Mesenchymal stem cell (in vitro differentiated cells and primary cell): ENCODE results near the gene CDH4.

Source experiments
- DNase-seq: peaks from one replicate; pipeline ENCODE4 v3.0.0-alpha.2; 2013
- H2AFZ ChIP-seq: one replicate; pipeline ENCODE4 v1.6.1; 2013; ENCODE audit warnings: low read depth, mild to moderate bottlenecking, control low read depth, inconsistent platforms, low read length, moderate library complexity
- H2AK5ac ChIP-seq: 2 replicates; pipeline ENCODE4 v1.6.1; 2013; ENCODE audit warnings: low read length, moderate library complexity, mild to moderate bottlenecking, inconsistent platforms; ENCODE audit not compliant: severe bottlenecking
- H2BK120ac ChIP-seq: one replicate; pipeline ENCODE4 v1.6.1; 2013; ENCODE audit warnings: low read depth, mild to moderate bottlenecking, inconsistent platforms, low read length, moderate library complexity
- H2BK12ac ChIP-seq, 2 experiments: one replicate each; pipeline ENCODE4 v1.6.1; 2013; ENCODE audit warnings: inconsistent platforms in 2 of 2, low read length in 2 of 2, mild to moderate bottlenecking in 2 of 2, moderate library complexity in 2 of 2, control low read depth in 1 of 2
- H2BK15ac ChIP-seq: one replicate; pipeline ENCODE4 v1.6.1; 2013; ENCODE audit warnings: mild to moderate bottlenecking, low read depth, inconsistent platforms; ENCODE audit not compliant: poor library complexity, severe bottlenecking
- H2BK5ac ChIP-seq: 2 replicates; pipeline ENCODE4 v1.6.1; 2013; ENCODE audit warnings: low read depth, mild to moderate bottlenecking, low read length, control low read depth, inconsistent platforms; ENCODE audit not compliant: poor library complexity, severe bottlenecking
- H3K14ac ChIP-seq, 2 experiments: one replicate each; pipeline ENCODE4 v1.6.1; 2013; ENCODE audit warnings: inconsistent platforms in 2 of 2, low read length in 2 of 2, control low read depth in 1 of 2, mild to moderate bottlenecking in 1 of 2, moderate library complexity in 1 of 2
- H3K18ac ChIP-seq, 2 experiments: one replicate each; pipeline ENCODE4 v1.6.1; 2013; ENCODE audit warnings: inconsistent platforms in 2 of 2, low read length in 2 of 2, control low read depth in 1 of 2, low read depth in 1 of 2, mild to moderate bottlenecking in 1 of 2
- H3K23ac ChIP-seq, 2 experiments: one replicate each; pipeline ENCODE4 v1.6.1; 2013; ENCODE audit warnings: inconsistent platforms in 2 of 2, low read length in 2 of 2, mild to moderate bottlenecking in 2 of 2, moderate library complexity in 2 of 2, control low read depth in 1 of 2
- H3K27ac ChIP-seq: 2 replicates; pipeline ENCODE4 v1.5.1; 2013; ENCODE audit warnings: mild to moderate bottlenecking, moderate library complexity, low read length, control low read depth, inconsistent platforms; ENCODE audit not compliant: poor library complexity, severe bottlenecking
- H3K27me3 ChIP-seq, 2 experiments: 2 replicates each; pipeline versions ENCODE4 v1.6.1 to v1.7.0; 2013; ENCODE audit warnings: low read length in 2 of 2, mild to moderate bottlenecking in 2 of 2, moderate library complexity in 2 of 2, control low read depth in 1 of 2, inconsistent platforms in 1 of 2; ENCODE audit not compliant: control insufficient read depth in 1 of 2, insufficient read depth in 1 of 2
- H3K36me3 ChIP-seq, 2 experiments: 2 replicates each; pipeline versions ENCODE4 v1.6.1 to v1.7.0; 2013; ENCODE audit warnings: low read length in 2 of 2, control low read depth in 1 of 2, inconsistent platforms in 1 of 2, low read depth in 1 of 2, mild to moderate bottlenecking in 1 of 2; ENCODE audit not compliant: insufficient read depth in 2 of 2, control insufficient read depth in 1 of 2
- H3K4ac ChIP-seq, 2 experiments: one replicate each; pipeline ENCODE4 v1.6.1; 2013; ENCODE audit warnings: inconsistent platforms in 2 of 2, low read length in 2 of 2, mild to moderate bottlenecking in 2 of 2, moderate library complexity in 2 of 2, control low read depth in 1 of 2, low read depth in 1 of 2
- H3K4me1 ChIP-seq: 2 replicates; pipeline ENCODE4 v1.6.1; 2013; ENCODE audit warnings: low read depth, low read length, control low read depth; ENCODE audit not compliant: control insufficient read depth, insufficient read depth
- H3K4me2 ChIP-seq: 2 replicates; pipeline ENCODE4 v1.6.1; 2013; ENCODE audit warnings: low read length, mild to moderate bottlenecking, inconsistent platforms; ENCODE audit not compliant: poor library complexity, severe bottlenecking
- H3K4me3 ChIP-seq, 2 experiments: 2 replicates each; pipeline versions ENCODE4 v1.5.1 to v1.7.0; 2013; ENCODE audit warnings: low read length in 2 of 2, mild to moderate bottlenecking in 2 of 2, control low read depth in 1 of 2, low read depth in 1 of 2; ENCODE audit not compliant: insufficient read depth in 1 of 2
- H3K79me1 ChIP-seq: replicated peaks from 2 replicates; pipeline ENCODE4 v1.6.1; 2013; ENCODE audit warnings: mild to moderate bottlenecking, control low read depth, low read length, inconsistent platforms; ENCODE audit not compliant: poor library complexity, severe bottlenecking
- H3K9ac ChIP-seq: 2 replicates; pipeline ENCODE4 v1.7.0; 2013; ENCODE audit warnings: mild to moderate bottlenecking, low read length, moderate library complexity
- H3K9me3 ChIP-seq: 2 replicates; pipeline ENCODE4 v1.7.0; 2013; ENCODE audit warnings: mild to moderate bottlenecking, low read length; ENCODE audit not compliant: control insufficient read depth
- H4K8ac ChIP-seq: one replicate; pipeline ENCODE4 v1.6.1; 2013; ENCODE audit warnings: inconsistent platforms, mild to moderate bottlenecking, low read length, moderate library complexity
- H4K91ac ChIP-seq: one replicate; pipeline ENCODE4 v1.6.1; 2013; ENCODE audit warnings: mild to moderate bottlenecking, low read length, inconsistent platforms
- WGBS: methylation state at CpG from one replicate; pipeline ENCODE4 v1.1.7; 2013; ENCODE audit warnings: mixed read lengths; 5-methylcytosine and 5-hydroxymethylcytosine counted together

Gene CDH4

GRCh38 chr20:61736751-61737310 is 484.8 kb downstream of the CDH4 start:
- H3K4me3 ChIP-seq = no peak overlapping the region
- H3K36me3 ChIP-seq = no peaks in the 10 kb centered on the region
- H4K91ac ChIP-seq = no peak overlapping the region
- WGBS = 89% methylated on average over 14 of the region's 14 CpGs
- DNase-seq = no peak
- no peaks in the 10 kb centered on the region for H3K79me1 ChIP-seq
- H3K18ac ChIP-seq = no peak overlapping the region
- H3K4ac ChIP-seq = no peak overlapping the region
- H3K4me2 ChIP-seq = no peak overlapping the region
- no peak overlapping the region for H3K9ac ChIP-seq
- no peak overlapping the region for H2BK120ac ChIP-seq
- H2BK5ac ChIP-seq = no peak overlapping the region
- no peak overlapping the region for H2BK15ac ChIP-seq
- H2AFZ ChIP-seq = no peak overlapping the region
- peaks cover 30 to 35% of the 10 kb centered on the region in 2 experiments for H3K27me3 ChIP-seq
- peaks cover 8% of the 10 kb centered on the region for H3K4me1 ChIP-seq
- no peak overlapping the region for H2BK12ac ChIP-seq
- H3K27ac ChIP-seq = no peak overlapping the region
- H3K14ac ChIP-seq = no peak overlapping the region
- no peak overlapping the region for H3K23ac ChIP-seq
- no peak overlapping the region for H2AK5ac ChIP-seq
- H4K8ac ChIP-seq = no peak overlapping the region
- peaks cover 2% of the 10 kb centered on the region for H3K9me3 ChIP-seq

- H2BK120ac ChIP-seq = no peak overlapping the region
Measured at GRCh38 chr20:61737346-61737745, 485.3 kb downstream of the CDH4 start.

GRCh38 chr20:61737812-61738443 is 485.9 kb downstream of the CDH4 start:
- Histone ChIP-seq H2AK5ac (no peak overlapping the region), H3K23ac (no peak overlapping the region), H3K9ac (no peak overlapping the region), H2BK12ac (no peak overlapping the region), H3K4me3 (no peak overlapping the region), H2BK15ac (no peak overlapping the region), H2BK120ac (no peak overlapping the region), H4K91ac (no peak overlapping the region), H3K18ac (no peak overlapping the region), H3K4me2 (no peak overlapping the region), H4K8ac (no peak overlapping the region), H3K36me3 (no peaks in the 10 kb centered on the region), H3K79me1 (no peaks in the 10 kb centered on the region), H3K14ac (no peak overlapping the region), H2BK5ac (no peak overlapping the region), H3K9me3 (peaks cover 2% of the 10 kb centered on the region), H3K27ac (no peak overlapping the region), H3K4ac (no peak overlapping the region), H3K4me1 (peaks cover 5% of the 10 kb centered on the region), H3K27me3 (peaks cover 30 to 35% of the 10 kb centered on the region in 2 experiments), H2AFZ (no peak overlapping the region)
- no peak for DNase-seq
- 94% methylated on average over 16 of the region's 16 CpGs for WGBS

More at GRCh38 chr20:61737346-61737745, 485.3 kb downstream of the CDH4 start:
- Histone ChIP-seq H2AK5ac (no peak overlapping the region), H2BK12ac (no peak overlapping the region), H3K27me3 (peaks cover 30 to 35% of the 10 kb centered on the region in 2 experiments), H2AFZ (no peak overlapping the region), H4K91ac (no peak overlapping the region), H3K18ac (no peak overlapping the region), H3K14ac (no peak overlapping the region), H2BK5ac (no peak overlapping the region), H3K9me3 (peaks cover 2% of the 10 kb centered on the region), H3K79me1 (no peaks in the 10 kb centered on the region), H2BK15ac (no peak overlapping the region), H3K4me3 (no peak overlapping the region), H3K9ac (no peak overlapping the region), H3K4me1 (peaks cover 5% of the 10 kb centered on the region), H3K4ac (no peak overlapping the region), H3K4me2 (no peak overlapping the region), H3K23ac (no peak overlapping the region), H3K36me3 (no peaks in the 10 kb centered on the region), H3K27ac (no peak overlapping the region), H4K8ac (no peak overlapping the region)
- DNase-seq = no peak
- WGBS = 96% methylated on average over 8 of the region's 8 CpGs

- Histone ChIP-seq H2BK5ac (no peak overlapping the region), H2AK5ac (no peak overlapping the region), H3K4ac (no peak overlapping the region), H3K4me2 (no peak overlapping the region), H2BK12ac (no peak overlapping the region), H3K4me1 (peaks cover 3% of the 10 kb centered on the region), H3K18ac (no peak overlapping the region), H3K36me3 (no peaks in the 10 kb centered on the region), H3K23ac (no peak overlapping the region), H3K9me3 (peaks cover 2% of the 10 kb centered on the region), H3K4me3 (no peak overlapping the region), H3K14ac (no peak overlapping the region), H3K27me3 (peaks cover 25 to 32% of the 10 kb centered on the region in 2 experiments), H2BK120ac (no peak overlapping the region), H4K91ac (no peak overlapping the region), H3K9ac (no peak overlapping the region), H2AFZ (no peak overlapping the region), H4K8ac (no peak overlapping the region), H3K27ac (no peak overlapping the region), H3K79me1 (no peaks in the 10 kb centered on the region), H2BK15ac (no peak overlapping the region)
- DNase-seq = no peak
- WGBS = 92% methylated on average over 21 of the region's 23 CpGs
Measured at GRCh38 chr20:61738601-61739069, 486.6 kb downstream of the CDH4 start.
